ENCODE measurements around the gene CPS1. TPM values are rescaled to one million over a fixed set of nuclear protein-coding genes. Genes with fewer than 3 reads are reported as not detected.

The CPS1 gene
- total RNA-seq, 2 experiments from 2014 or later: 1.6 to 2.4 TPM

- CTCF ChIA-PET: no interaction called here
Observed at GRCh38 chr2:210544831-210545230, 11.6 kb upstream of the CPS1 start.

GRCh38 chr2:210546424-210547208, 9.8 kb upstream of the CPS1 start:
- ChIA-PET POLR2A (no interaction called here), CTCF (no interaction called here)

More at GRCh38 chr2:210544831-210545230, 11.6 kb upstream of the CPS1 start:
- POLR2A ChIA-PET: no interaction called here

GRCh38 chr2:210548031-210548430, 8.4 kb upstream of the CPS1 start:
- CTCF ChIA-PET: no interaction called here
- POLR2A ChIA-PET: no interaction called here

GRCh38 chr2:210548878-210549384, 7.5 kb upstream of the CPS1 start:
- CTCF ChIA-PET: no interaction called here

GRCh38 chr2:210551001-210551400, 5.4 kb upstream of the CPS1 start:
- CTCF ChIA-PET: no interaction called here
- POLR2A ChIA-PET: no interaction called here

More at GRCh38 chr2:210548878-210549384, 7.5 kb upstream of the CPS1 start:
- POLR2A ChIA-PET: no interaction called here

GRCh38 chr2:210553373-210553772, 3.0 kb upstream of the CPS1 start:
- CTCF ChIA-PET: no interaction called here

GRCh38 chr2:210555555-210555954, 844 bp upstream of the CPS1 start:
- ChIA-PET CTCF (no interaction called here), POLR2A (no interaction called here)

More at GRCh38 chr2:210553373-210553772, 3.0 kb upstream of the CPS1 start:
- POLR2A ChIA-PET: no interaction called here

GRCh38 chr2:210557721-210558120, 1.3 kb downstream of the CPS1 start:
- ChIA-PET CTCF (no interaction called here), POLR2A (no interaction called here)

GRCh38 chr2:210558708-210559107, 2.3 kb downstream of the CPS1 start:
- ChIA-PET CTCF (no interaction called here), POLR2A (no interaction called here)

GRCh38 chr2:210559182-210559581, 2.8 kb downstream of the CPS1 start:
- ChIA-PET POLR2A (no interaction called here), CTCF (no interaction called here)

- POLR2A ChIA-PET: no interaction called here
- CTCF ChIA-PET: no interaction called here
Observed at GRCh38 chr2:210561475-210561874, 5.1 kb downstream of the CPS1 start.

GRCh38 chr2:210562091-210562490, 5.7 kb downstream of the CPS1 start:
- ChIA-PET POLR2A (no interaction called here), CTCF (no interaction called here)

GRCh38 chr2:210562502-210563080, 6.2 kb downstream of the CPS1 start:
- CTCF ChIA-PET: no interaction called here
- POLR2A ChIA-PET: no interaction called here

- ChIA-PET CTCF (no interaction called here), POLR2A (no interaction called here)
Observed at GRCh38 chr2:210567279-210567678, 10.9 kb downstream of the CPS1 start.

GRCh38 chr2:210568108-210568507, 11.7 kb downstream of the CPS1 start:
- CTCF ChIA-PET: no interaction called here
- POLR2A ChIA-PET: no interaction called here

- POLR2A ChIA-PET: no interaction called here
- CTCF ChIA-PET: no interaction called here
Observed at GRCh38 chr2:210577263-210578071, 21.1 kb downstream of the CPS1 start.

- CTCF ChIA-PET: no interaction called here
- POLR2A ChIA-PET: no interaction called here
Observed at GRCh38 chr2:210584834-210585233, 28.4 kb downstream of the CPS1 start.

GRCh38 chr2:210586381-210586780, 30.0 kb downstream of the CPS1 start:
- CTCF ChIA-PET: no interaction called here
- POLR2A ChIA-PET: no interaction called here

- POLR2A ChIA-PET: no interaction called here
- CTCF ChIA-PET: no interaction called here
Observed at GRCh38 chr2:210591663-210592062, 35.3 kb downstream of the CPS1 start.

GRCh38 chr2:210592726-210593125, 36.3 kb downstream of the CPS1 start:
- ChIA-PET CTCF (no interaction called here), POLR2A (no interaction called here)

- ChIA-PET CTCF (no interaction called here), POLR2A (no interaction called here)
Observed at GRCh38 chr2:210593166-210593565, 36.8 kb downstream of the CPS1 start.

Measured in activated CD8-positive, alpha-beta memory T cell treated with anti-CD3 and anti-CD28 coated beads for 36 hours (primary cell).